ENCODE results near the gene TUBB4B.

The TUBB4B gene

DNA sequence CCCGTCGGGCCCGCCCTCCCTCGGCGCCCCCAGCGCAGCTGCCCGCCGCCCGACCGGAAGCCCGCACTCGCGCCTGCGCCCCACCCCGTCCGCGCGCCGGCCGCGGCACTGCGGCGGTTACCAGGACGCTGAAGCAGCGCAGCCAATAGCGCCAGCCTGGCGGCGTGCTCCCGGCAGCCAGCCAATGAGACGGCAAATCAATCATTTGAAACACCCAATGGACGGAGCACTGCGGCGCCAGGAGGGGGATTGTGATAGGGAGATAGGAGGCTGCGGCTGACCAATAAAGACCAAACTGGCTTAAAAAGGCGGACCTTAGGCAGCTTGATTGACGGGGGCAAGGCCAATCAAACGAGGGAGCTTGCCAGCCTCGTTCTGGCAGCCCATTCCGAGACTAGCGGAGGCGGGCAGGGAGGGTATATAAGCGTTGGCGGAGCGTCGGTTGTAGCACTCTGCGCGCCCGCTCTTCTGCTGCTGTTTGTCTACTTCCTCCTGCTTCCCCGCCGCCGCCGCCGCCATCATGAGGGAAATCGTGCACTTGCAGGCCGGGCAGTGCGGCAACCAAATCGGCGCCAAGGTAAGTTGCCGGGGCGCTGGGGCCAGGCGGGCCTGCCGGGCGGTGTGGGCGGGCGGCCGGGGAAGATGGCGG, at the start of gene TUBB4B:
Gene TUBB4B, plus strand, starts transcription at position 447 of the 649 bp plus-strand sequence. Its CDS starts 74 bp downstream, at position 521.
- DNase-seq: peak; percentile 100

DNA sequence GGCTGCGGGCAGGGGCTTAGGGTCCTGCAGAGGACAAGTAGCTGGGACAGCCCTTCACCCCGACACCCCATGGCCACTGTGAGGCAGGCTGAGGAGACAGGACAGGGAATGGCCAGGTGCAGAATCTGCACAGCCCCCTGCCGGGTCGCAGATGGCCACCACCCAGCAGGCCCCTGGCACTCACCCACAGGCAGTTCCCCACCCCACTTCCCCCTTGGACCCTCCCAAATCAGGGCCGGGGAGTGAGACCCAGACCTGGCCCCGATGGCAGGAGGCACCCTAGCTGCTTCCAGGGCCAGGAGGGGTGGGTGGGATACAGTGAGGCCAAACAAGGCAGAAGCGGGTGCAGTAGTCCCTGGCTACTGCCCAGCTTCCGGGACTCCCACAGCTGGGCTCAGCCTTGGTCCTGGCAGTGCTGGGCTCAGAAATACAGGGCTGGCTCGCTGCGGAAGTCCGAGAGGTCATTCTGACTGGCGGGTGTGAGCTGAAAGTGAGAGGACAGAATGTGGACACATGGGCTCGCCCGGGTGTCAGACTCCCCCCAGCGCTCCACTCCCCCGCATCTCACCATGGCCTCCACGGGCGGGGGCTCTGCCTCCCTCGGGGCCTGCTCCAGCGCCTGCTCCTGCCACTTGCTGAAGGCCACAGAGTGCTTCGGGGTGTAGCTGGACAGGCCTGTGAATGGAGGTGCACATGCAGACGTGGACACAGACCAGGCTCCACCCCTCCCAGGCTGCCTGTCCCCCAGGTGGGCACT, 49.2 kb upstream of the TUBB4B start:
- no peak for DNase-seq

DNA sequence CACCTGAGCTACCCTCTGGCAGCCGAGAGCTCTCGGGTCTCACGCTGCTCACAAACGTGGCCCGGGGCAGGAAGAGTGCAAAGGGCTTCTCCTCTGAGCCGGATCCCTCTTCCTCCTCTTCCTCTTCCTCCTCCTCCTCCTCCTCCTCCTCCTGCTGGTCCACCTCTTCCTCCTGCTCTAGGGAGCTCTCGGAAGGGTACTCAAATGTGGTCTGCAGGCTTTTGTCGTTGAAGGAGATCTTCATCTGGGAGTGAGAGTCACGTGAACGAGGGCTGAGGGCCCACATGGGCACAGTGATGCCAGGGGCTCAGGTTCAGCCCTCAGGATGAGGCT, 48.7 kb upstream of the TUBB4B start:
- no peak for DNase-seq

DNA sequence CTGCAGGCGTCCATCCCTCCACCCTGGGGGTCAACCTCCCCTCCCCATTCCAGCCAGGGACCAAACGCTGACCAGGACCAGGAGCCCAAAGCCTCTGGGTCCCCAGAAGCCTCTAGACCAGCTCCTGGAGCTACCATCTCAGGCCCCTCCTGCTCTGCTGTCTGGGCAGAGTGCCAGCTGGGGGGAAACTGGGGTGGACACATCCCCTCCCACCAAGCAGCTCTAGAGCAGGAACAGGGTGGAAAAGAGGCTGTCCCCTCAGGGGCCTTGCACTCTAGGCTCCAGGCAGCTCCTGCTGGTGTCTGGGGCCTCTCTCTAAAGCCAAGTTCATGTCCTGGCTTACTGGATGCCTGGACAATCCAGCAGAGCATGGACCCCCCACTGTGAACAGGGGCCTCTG, 48.2 kb upstream of the TUBB4B start:
- no peak for DNase-seq

DNA sequence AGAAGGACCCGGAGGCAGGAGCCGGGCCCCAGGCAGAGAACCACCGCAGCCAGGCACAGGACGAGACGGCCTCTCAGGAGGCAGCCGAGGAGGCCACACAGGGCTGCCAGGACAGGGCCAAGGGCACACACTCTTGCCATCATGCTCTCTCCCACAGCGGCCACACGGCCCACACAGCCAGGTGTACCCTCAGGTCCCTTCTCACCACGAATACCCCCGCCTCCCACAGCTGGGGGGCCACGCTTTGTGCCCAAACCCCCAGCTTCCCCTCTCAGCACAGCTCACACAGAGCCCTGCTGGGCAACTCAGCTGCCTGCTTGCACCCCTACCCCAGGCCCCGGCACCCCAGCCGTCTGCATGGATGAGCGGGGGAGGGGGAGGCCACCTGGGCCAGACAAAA, 47.3 kb upstream of the TUBB4B start:
- DNase-seq: no peak

DNA sequence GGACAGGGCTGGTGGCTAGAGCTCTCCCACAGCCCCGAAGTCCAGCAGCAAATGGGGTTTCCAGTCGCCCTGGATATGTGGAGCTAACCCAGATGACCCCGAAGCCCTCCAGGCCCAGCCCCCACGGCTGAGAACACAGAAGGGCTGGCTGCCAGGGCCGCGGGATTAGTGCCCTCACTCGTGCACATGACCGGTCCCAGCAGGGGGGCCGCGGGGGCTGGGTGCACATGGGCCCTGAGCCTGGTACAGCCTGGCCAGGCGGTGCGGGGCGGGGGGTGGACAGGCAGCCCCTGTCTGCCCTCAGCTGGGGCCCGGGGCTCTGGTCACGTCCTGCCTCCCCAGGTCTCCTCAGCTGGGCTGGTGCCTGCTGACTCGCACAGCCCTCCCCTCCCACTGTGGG, 46.7 kb upstream of the TUBB4B start:
- DNase-seq: no peak

DNA sequence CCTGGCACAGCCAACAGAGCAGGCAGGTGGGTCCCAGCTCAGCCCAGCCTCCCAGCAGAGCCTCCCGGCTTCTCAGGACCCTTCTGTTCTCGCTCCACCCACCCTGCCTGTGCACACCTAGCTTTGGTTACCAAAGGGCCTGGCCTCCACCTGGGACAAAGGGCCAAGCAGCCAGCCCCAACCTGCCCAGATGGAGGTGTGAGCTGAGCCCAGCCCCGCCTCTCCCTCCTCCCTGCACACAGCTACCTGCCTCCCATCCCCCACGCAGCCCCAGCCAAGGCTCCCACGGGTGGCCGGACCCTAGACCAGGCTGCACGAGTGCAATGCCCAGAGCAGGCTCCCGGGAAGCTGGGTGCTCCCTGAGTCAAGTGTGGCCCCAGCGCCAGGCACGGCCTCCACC, 46.2 kb upstream of the TUBB4B start:
- no peak for DNase-seq

DNA sequence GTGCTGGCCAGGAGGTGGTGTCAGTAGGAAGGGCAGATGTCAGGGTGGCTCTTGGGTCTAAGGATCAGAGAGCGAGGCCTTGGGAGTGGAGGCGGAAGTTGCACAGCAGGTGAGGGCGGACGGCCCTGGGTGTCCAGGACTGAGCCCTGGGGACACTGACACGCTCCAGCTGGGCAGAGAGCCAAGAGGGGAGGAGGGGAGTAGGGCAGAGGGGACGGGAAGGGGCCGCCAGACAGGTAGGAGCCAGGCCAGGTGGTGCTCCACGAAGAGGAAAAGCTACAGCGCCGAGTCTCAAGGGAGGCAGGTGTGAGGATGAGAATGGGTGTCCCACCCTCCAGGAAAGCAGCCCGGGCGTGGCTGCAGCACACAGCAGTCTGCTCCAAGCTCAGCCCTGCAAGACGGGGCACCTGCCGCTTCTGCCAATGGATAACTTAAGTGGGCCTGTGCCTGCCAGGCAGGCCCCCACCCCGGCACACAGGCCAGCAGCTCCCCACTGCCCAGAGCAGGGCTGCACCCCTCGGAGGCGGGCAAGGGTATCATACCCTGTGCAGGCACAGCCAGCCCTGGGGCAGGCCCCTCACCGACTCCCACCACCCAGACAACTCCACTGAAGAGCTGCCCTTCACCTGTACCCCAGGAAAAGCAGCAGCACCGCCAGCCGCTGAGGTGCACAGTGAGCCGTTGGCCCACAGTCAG, 45.4 kb upstream of the TUBB4B start:
- peak; percentile 72 for DNase-seq

DNA sequence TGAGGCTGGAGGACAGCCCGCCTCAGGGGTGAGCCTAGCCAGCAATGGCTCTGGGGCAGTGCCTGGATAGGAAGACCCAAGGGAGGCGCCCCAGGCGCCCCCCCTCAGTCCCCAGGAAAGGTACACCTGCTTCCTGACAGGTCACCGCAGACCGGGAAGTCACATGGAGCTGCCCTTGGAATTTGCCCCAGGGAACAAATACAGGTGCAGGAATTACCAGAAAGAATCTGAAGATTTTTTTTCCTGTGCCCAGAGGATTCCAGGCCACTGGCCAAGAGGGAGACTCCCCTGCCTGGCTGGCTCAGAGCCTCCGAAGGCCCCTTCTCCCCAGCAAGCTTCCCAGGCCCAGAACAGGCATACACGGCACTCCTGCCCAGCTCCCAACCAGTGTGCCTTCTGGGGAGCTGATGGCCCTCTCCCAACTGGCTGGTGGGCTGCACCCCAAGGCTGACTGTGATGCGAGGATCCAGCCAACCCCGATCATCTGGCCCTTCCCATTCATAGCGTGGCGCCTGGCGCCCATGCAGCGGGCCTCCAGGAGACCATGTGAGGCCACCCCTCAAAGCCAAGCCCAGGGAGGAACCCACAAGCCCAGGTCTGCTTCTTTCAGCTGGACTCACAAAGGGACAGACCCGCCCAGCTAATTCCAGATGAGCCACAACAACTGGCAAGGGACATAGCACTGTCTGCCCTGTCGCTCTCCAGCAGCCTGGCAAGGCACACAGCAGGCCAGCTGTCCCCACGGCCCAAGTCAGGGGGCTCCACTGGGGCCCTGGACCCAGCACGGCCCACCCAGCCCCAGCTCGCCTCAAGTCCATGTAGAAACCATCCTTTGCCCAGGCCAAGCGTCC, 42.8 kb upstream of the TUBB4B start:
- DNase-seq: no peak

DNA sequence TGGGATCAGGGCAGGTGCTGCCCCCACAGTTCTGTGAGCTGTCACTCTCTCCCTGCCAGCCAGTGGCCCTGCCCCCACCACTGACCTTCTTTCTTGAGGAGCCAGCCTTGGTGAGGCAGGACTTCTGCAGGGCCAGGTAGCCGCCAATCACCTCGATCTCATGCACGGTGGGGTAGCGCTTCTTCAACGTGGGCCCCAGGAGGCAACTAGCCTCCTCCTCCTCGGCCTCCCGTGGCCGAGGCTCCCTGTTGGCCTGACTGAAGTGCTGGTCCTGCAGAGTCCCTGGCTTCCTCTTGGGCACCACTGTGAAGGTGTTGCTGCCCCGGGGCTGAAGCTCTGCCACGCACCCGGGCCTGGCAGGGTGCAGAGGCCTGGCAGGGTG, 42.2 kb upstream of the TUBB4B start:
- no peak for DNase-seq

DNA sequence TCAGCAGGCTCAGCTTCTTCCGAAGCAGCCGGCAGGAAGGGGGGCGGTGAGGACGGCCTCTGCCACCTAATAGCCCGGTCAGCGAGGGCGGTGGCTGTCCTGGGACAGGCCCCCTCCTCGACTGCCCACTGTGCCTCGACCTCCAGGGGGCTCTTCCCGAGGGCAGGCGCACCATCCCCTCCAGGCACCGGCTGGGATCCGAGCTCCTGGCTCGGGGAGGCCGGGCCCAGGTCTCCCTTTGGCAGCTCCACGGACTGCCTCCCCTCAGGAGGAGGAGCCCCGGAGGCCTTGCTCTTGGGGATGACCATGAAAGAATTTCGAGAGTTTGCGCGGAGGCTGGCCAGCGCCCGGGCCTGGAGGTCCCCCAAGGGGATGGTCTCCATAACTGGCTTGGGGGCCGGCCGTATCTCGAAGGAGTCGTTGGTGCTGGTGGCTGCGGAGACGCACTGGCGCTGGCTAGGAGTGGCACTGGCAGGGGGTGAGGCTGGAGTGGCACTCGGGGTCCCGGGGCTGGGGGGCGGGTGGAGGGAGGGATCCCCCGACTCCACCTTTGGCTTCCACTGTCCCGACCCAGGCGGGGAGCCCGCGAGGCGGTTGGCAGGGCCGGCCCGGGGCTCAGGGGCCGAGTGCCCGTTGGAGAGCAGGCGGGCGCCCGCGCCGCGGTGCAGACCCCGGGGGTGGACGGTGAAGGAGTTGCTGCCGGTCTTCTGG, 41.5 kb upstream of the TUBB4B start:
- DNase-seq: no peak

DNA sequence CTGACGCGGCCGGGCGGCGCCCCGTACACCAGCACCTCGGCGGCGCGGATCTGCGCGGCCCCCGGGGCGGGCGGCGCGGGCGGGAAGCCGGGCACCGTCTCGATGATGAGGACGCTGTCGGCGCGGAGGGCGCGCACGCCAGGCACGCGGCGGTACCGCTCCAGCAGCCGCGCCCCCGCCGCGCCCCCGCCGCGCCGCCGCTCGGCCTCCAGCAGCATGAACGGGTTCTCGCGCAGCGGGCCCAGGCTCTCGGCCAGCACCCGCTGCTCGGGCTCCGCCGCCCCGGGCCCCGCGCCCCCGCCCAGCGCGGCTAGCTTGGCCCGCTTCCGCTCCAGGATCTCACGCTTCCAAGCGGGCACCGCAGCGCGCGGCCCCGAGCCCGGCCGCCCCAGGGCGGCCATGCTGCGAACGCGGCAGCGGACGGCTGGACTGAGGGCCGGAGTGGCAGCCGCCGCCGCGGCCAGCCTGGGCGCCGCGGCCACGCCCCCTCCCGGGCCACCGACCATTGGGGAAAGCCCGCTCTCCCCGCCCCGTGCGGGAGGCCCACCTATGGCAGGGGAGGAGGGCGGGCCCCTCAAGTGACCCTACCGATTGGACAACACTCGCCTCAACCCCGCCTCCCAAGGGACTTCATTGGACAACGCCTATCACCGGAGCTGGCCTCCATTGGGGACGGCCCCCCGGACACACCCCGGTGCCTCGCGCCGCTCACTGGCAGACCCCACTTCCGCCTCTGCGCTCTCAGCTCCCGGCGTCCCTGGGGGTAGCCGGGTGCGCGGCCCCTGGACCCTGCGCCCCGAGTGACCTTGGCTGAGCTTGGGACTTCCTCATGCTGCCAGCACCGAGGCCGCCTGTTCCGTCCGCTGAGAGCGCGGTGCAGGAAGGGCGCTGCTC, 40.5 kb upstream of the TUBB4B start, which contains the start of gene TPRN:
Gene TPRN, minus strand, starts transcription at position 431 of the 894 bp plus-strand sequence. Its CDS starts 30 bp downstream, at position 401.
- peak; percentile 100 for DNase-seq

DNA sequence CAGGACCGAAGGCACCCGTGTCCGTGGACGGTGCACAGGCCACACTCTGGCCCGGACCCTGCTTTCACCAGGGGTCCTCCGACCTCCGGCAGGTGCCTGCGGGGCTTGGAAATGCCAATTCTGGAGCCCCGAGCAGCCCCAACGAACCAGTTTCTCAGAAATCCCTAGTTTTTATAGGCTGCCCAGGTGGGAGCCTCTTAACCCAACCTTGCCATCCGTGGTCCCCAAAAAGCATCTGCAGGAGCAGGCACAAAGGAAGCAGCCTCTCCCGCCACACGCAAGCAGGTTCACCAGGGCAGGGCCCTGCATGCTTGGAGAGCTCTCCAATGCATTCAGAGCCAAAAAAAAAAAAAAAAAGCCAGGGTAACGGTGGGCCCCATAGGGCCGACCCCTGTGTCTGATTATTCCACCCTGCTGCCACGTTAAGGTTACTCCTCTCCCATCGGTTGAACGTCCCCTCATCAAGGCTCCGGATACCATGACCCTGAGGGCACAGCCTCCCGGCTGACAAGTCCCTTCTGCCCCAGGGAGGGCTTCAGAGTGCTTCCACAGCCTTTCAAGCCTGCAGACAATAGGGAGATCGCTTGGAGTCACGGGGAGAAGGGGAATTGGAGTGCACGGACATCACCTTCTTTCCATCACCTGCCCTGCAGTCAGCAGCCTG, 39.8 kb upstream of the TUBB4B start:
- no peak for DNase-seq

DNA sequence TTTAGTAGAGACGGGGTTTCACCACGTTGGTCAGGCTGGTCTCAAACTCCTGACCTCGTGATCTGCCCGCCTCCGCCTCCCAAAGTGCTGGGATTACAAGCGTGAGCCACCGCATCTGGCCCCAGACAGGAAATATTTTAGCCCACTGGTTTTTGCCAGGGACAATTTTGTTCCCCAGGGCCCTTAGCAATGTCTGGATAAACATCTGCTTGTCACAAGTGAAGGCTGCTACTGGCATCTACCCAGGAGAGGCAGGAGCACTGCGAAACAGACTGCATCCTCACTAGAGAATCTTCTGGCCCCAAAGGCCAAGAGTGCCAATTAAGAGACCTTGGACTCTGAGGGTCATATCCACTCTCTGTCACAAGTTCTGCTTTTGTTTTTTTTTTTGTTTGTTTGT, 38.1 kb upstream of the TUBB4B start:
- DNase-seq: no peak

DNA sequence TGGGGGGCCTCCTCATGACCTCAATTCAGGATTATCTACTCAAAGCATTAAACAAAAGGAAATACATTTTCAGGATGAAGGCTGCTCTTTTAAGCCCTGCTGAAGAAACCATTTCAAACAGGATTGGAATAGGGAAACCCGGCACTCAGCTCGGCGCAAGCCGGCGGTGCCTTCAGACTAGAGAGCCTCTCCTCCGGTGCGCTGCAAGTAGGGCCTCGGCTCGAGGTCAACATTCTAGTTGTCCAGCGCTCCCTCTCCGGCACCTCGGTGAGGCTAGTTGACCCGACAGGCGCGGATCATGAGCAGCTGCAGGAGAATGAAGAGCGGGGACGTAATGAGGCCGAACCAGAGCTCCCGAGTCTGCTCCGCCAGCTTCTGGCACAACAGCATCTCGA, 36.4 kb upstream of the TUBB4B start:
- no peak for DNase-seq

DNA sequence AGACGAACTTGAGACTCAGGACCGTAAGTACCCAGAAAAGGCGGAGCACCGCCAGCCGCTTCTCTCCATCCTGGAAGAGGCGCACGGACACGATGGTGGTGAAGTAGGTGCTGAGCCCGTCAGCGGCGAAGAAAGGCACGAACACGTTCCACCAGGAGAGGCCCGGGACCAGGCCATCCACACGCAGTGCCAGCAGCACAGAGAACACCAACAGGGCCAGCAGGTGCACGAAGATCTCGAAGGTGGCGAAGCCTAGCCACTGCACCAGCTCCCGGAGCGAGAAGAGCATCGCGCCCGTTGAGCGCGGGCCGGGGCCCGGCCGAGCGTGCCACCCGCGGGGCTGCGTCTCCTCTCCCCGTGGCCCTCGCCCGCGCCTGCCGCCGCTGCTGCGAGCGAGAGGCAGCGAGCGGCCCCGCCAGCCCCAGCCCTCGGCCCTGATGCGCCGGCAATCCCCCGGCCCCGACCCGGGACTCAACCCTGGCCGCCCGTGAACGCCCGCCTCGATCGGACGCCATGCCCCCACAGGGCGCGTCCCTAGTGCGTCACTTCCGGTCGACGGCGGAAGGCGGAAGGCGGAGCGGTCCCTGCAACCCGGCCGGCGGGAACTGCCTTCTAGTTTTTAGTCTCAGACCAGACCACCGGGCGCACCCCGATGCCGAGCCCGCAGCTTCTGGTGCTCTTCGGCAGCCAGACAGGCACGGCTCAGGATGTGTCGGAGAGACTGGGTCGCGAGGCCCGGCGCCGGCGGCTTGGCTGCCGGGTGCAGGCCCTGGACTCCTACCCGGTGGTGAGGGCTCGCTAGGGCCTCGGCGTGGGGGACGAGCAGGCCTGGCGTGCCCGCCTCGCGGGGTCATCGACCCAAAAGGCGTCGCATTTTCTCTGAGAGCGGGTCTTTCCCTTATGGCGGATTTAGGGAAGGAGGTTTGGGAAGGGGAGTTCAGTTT, 35.7 kb upstream of the TUBB4B start, which contains the start of the genes NDOR1 and TMEM203:
Gene NDOR1, plus strand, starts transcription at position 575 of the 944 bp plus-strand sequence. Its CDS starts 78 bp downstream, at position 653.
Gene TMEM203, minus strand, starts transcription at position 523 of the 944 bp plus-strand sequence. Its CDS starts 234 bp downstream, at position 289.
- DNase-seq: peak; percentile 92

DNA sequence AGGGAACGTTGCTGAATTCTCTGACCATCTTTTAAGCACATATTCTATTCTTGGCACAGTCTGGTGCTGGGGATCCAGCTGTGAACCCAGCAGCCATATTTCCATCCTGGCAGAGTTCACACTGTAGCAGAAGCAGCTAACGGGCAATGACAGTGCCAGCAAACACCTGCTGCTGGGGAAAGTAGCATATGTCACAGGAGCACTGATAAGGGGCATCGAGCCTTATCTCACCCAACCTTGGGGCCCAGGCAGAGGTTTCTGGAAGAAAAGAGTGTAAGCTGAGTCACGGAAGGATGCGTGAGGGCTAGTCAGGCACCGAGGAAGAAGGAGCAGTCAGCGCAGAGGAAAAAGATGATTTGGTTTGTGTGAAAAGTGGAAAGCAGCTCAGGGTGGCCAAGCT, 34.5 kb upstream of the TUBB4B start:
- DNase-seq: no peak

DNA sequence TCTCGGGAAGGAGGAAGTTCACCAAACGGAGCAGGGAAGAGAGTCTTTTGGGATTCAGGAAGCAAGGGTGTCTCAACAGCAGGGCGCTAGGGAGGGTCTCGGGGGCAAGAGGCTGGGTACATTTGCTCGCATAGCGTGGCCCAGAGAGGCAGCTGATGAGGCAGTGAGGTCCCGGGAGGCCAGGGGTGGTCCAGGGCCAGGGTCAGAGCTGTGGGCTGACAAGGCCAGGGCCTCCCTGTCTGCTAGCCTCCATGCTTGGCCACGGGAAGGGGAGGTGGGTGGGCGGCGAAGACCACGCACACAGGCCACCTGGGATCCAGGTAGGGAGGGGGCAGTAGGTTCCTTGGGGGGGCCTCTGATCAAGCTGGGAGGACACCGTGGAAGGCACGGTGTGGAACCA, 29.6 kb upstream of the TUBB4B start:
- no peak for DNase-seq

DNA sequence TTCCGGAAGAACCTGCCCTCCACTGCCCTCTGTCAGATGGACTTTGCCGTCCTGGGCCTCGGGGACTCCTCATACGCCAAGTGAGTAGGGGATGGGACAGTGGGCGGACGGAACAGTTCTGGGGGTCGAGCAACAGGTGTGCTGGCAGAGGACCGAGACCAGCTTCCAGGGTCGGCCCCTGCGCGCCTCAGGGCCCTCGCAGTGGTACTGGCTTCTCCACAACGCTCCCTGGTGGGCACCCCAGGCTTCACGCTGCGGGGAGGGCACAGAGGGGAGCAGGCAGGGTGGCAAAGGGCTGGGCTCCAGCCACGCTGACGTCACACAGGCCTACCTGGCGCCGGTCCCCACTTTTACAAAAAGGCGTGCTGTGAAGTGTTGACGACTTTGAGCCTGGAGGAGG, 28.6 kb upstream of the TUBB4B start:
- DNase-seq: no peak
